A549 (cell line): Measurements from ENCODE around the gene UBB. TPM values are rescaled to one million over a fixed set of nuclear protein-coding genes. Genes with fewer than 3 reads are reported as not detected.

ENCODE experiments used
- CBX2 ChIP-seq: fragments of 200-600 bp; sonication (generic); IDR thresholded peaks from 2 replicates; pipeline ENCODE4 v1.6.1; 2016; ENCODE audit warnings: low read depth, mild to moderate bottlenecking, borderline replicate concordance
- CBX8 ChIP-seq: fragments of 200-600 bp; sonication (generic); IDR thresholded peaks from 2 replicates; pipeline ENCODE4 v1.6.1; 2016
- CEBPB ChIP-seq, 2 experiments: fragments of >200 bp in 1 of 2; sonication (Bioruptor Twin) in 1 of 2; formaldehyde crosslinking in 1 of 2; IDR thresholded peaks; 2 replicates each; pipeline ENCODE4 v1.6.1; 2012 to 2016
- CHD2 ChIP-seq: fragments of 150-350 bp; IDR thresholded peaks from 2 replicates; pipeline ENCODE4 v1.6.1; 2014; ENCODE audit warnings: low read length; ENCODE audit not compliant: partially characterized antibody
- CHD4 ChIP-seq: fragments of 200-600 bp; sonication (generic); IDR thresholded peaks from 2 replicates; pipeline ENCODE4 v1.6.1; 2016; ENCODE audit warnings: antibody characterized with exemption, mild to moderate bottlenecking, borderline replicate concordance
- E2F6 ChIP-seq: IDR thresholded peaks from 2 replicates; pipeline ENCODE4 v1.6.1; 2012; ENCODE audit warnings: low read depth, borderline replicate concordance
- EHF ChIP-seq: fragments of 250-450 bp; sonication (Bioruptor Pico); IDR thresholded peaks from 2 replicates; pipeline ENCODE4 v1.5.0; 2020; ENCODE audit warnings: mild to moderate bottlenecking
- FOSL2 ChIP-seq, 2 experiments: fragments of 450-650 bp in 1 of 2; fragments of >200 bp in 1 of 2; sonication (Bioruptor Twin) in 1 of 2; formaldehyde crosslinking; IDR thresholded peaks; 2 replicates each; pipeline versions ENCODE4 v1.5.0 to v1.6.1; 2016 to 2020; ENCODE audit warnings: mild to moderate bottlenecking in 1 of 2, moderate library complexity in 1 of 2
- FOXS1 ChIP-seq: fragments of 250-450 bp; sonication (Bioruptor Pico); IDR thresholded peaks from 2 replicates; pipeline ENCODE4 v1.5.0; 2020; ENCODE audit warnings: mild to moderate bottlenecking, moderate library complexity
- HDAC2 ChIP-seq: fragments of 200-600 bp; sonication (generic); IDR thresholded peaks from 2 replicates; pipeline ENCODE4 v1.6.1; 2016
- HES2 ChIP-seq: fragments of >200 bp; sonication (Bioruptor Twin); formaldehyde crosslinking; IDR thresholded peaks from 2 replicates; pipeline ENCODE4 v1.6.1; 2016
- HOXA7 ChIP-seq: fragments of 250-450 bp; sonication (Bioruptor Pico); IDR thresholded peaks from 2 replicates; pipeline ENCODE4 v1.5.0; 2020; ENCODE audit warnings: mild to moderate bottlenecking, moderate library complexity
- HOXB13 ChIP-seq: fragments of 250-450 bp; sonication (Bioruptor Pico); IDR thresholded peaks from 2 replicates; pipeline ENCODE4 v1.5.0; 2020; ENCODE audit warnings: low read depth, mild to moderate bottlenecking, moderate library complexity
- JUN ChIP-seq, 2 experiments: fragments of >200 bp; sonication (Bioruptor Twin); formaldehyde crosslinking; IDR thresholded peaks; 2 replicates in 1 of 2; 3 replicates in 1 of 2; pipeline ENCODE4 v1.6.1; 2016 to 2017
- KDM5A ChIP-seq: fragments of 200-600 bp; sonication (generic); IDR thresholded peaks from 2 replicates; pipeline ENCODE4 v1.6.1; 2016; ENCODE audit warnings: antibody characterized with exemption, mild to moderate bottlenecking
- MAFK ChIP-seq: fragments of 450-650 bp; IDR thresholded peaks from 2 replicates; pipeline ENCODE4 v1.6.1; 2014; ENCODE audit not compliant: partially characterized antibody
- MAX ChIP-seq: IDR thresholded peaks from 2 replicates; pipeline ENCODE4 v1.6.1; 2012
- MAZ ChIP-seq: fragments of 150-350 bp; IDR thresholded peaks from 2 replicates; pipeline ENCODE4 v1.6.1; 2014; ENCODE audit warnings: antibody characterized with exemption, low read depth, low read length, borderline replicate concordance
- MYC ChIP-seq: IDR thresholded peaks from 2 replicates; pipeline ENCODE4 v1.6.1; 2012; ENCODE audit warnings: mild to moderate bottlenecking, inconsistent platforms, low read length, improper control_type of control experiment, borderline replicate concordance
- NFE2L2 ChIP-seq: fragments of 150-350 bp; conservative IDR thresholded peaks from 2 replicates; pipeline ENCODE4 v1.6.1; 2014; ENCODE audit warnings: low read length
- NR3C1 ChIP-seq: fragments of >200 bp; sonication (Bioruptor Twin); formaldehyde crosslinking; IDR thresholded peaks from 3 replicates; pipeline ENCODE4 v1.6.1; 2017
- POLR2A ChIP-seq: IDR thresholded peaks from 2 replicates; pipeline ENCODE4 v1.6.1; 2012; ENCODE audit warnings: mild to moderate bottlenecking, low read length
- RAD21 ChIP-seq, 2 experiments: fragments of >200 bp in 1 of 2; sonication (Bioruptor Twin) in 1 of 2; formaldehyde crosslinking in 1 of 2; IDR thresholded peaks in 1 of 2; conservative IDR thresholded peaks in 1 of 2; 2 replicates in 1 of 2; 3 replicates in 1 of 2; pipeline ENCODE4 v1.6.1; 2012 to 2018; ENCODE audit warnings: inconsistent platforms in 1 of 2
- RCOR1 ChIP-seq: fragments of 150-350 bp; IDR thresholded peaks from 2 replicates; pipeline ENCODE4 v1.6.1; 2014; ENCODE audit warnings: antibody characterized with exemption, low read length, low read depth
- RNF2 ChIP-seq: fragments of 200-600 bp; sonication (generic); IDR thresholded peaks from 2 replicates; pipeline ENCODE4 v1.6.1; 2016; ENCODE audit warnings: low read depth, mild to moderate bottlenecking, antibody characterized with exemption, moderate library complexity, borderline replicate concordance
- SMC3 ChIP-seq: fragments of >200 bp; sonication (Bioruptor Twin); formaldehyde crosslinking; IDR thresholded peaks from 3 replicates; pipeline ENCODE4 v1.6.1; 2018; ENCODE audit warnings: inconsistent platforms
- SREBF2 ChIP-seq: fragments of 450-650 bp; IDR thresholded peaks from 2 replicates; pipeline ENCODE4 v1.6.1; 2014; ENCODE audit warnings: mild to moderate bottlenecking, moderate library complexity
- TFCP2L1 ChIP-seq: fragments of 250-450 bp; sonication (Bioruptor Pico); IDR thresholded peaks from 2 replicates; pipeline ENCODE4 v1.5.0; 2021; ENCODE audit warnings: mild to moderate bottlenecking
- TP53 ChIP-seq: fragments of 250-450 bp; sonication (Bioruptor Pico); IDR thresholded peaks from 2 replicates; pipeline ENCODE4 v1.5.0; 2021; ENCODE audit warnings: mild to moderate bottlenecking, moderate library complexity
- USF2 ChIP-seq: fragments of 450-650 bp; IDR thresholded peaks from 2 replicates; pipeline ENCODE4 v1.6.1; 2014; ENCODE audit warnings: antibody characterized with exemption
- ZNF302 ChIP-seq: fragments of 250-450 bp; sonication (Bioruptor Pico); IDR thresholded peaks from 2 replicates; pipeline ENCODE4 v1.9.0; 2021; ENCODE audit warnings: inconsistent platforms, mild to moderate bottlenecking, moderate library complexity
- polyA plus RNA-seq, 4 experiments: library from polyadenylated mRNA; depleted of rRNA in 3 of 4; stranded (reverse); fragments of >200 nt; fragmentation: RNase III in 1 of 4; extraction: RNeasy Plus Mini Kit Qiagen cat#74134 plus additional on column Dnase treatment in 1 of 4; gene quantifications; 2 replicates in 3 of 4; 3 replicates in 1 of 4; pipeline ENCODE4 v1.2.3, GENCODE V29; 2011 to 2017
- TF ChIP-seq, protein P1 (sequence below): fragments of 150-350 bp; IDR thresholded peaks from 2 replicates; pipeline ENCODE4 v1.6.1; 2014; ENCODE audit warnings: low read depth, mild to moderate bottlenecking, low read length
- TF ChIP-seq, protein P2 (sequence below): fragments of >200 bp; sonication (Bioruptor Twin); formaldehyde crosslinking; IDR thresholded peaks from 3 replicates; pipeline ENCODE4 v1.5.1; 2016
- TF ChIP-seq, protein P3 (sequence below): fragments of >200 bp; sonication (Bioruptor Twin); formaldehyde crosslinking; IDR thresholded peaks from 3 replicates; pipeline ENCODE4 v1.6.1; 2016

The UBB gene
- polyA plus RNA-seq, 2 of the 4 experiments (the other 2 are of a cell fraction): 2,404 to 2,851 TPM

DNA sequence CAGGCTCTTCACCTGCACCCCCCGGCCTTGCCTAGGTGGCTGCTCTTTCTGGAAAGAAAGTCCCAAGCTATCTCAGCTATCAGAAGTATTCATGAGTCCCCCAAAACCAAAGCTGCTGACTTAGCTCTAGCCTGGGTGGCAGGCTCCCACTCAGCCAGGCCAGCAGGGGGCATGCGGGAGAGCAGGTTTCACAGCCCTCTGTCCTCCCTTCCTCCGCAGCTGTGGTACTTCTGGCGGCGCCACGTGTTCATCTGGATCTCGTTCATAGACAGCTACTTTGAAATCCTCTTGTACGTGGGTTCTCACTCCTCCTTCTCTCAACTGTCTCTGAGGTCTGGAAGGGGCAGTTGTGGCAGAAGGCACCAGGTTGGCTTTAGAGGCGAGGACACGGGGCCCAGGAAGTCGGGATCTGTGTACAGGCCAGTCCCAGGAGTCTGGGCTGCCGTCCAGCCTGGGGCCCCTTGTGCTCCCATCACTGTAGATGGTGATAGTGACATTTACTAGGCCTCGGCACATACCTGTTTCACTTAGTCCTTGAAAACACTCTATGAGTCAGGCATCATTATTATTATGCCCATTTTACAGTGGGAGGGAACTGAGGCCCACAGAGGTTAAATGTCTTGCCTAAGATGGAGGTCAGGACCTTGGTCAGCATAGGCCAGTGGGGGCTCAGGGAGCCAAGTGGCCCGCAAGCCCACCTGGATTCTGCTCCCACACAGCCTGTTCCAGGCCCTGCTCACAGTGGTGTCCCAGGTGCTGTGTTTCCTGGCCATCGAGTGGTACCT, 47.4 kb downstream of the UBB start (continued):
- TF ChIP-seq, protein P1, sequence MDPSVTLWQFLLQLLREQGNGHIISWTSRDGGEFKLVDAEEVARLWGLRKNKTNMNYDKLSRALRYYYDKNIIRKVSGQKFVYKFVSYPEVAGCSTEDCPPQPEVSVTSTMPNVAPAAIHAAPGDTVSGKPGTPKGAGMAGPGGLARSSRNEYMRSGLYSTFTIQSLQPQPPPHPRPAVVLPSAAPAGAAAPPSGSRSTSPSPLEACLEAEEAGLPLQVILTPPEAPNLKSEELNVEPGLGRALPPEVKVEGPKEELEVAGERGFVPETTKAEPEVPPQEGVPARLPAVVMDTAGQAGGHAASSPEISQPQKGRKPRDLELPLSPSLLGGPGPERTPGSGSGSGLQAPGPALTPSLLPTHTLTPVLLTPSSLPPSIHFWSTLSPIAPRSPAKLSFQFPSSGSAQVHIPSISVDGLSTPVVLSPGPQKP: no peak
- TF ChIP-seq KDM5A (no peak), ZNF302 (no peak), MYC (peak; percentile 83; the same call in 1 of the 2 replicates), EHF (CRISPR knock-in tag) (no peak), SMC3 (peak; percentile 56), CHD2 (no peak), E2F6 (peak; percentile 81), HDAC2 (no peak), CHD4 (0 out of 2 replicates have a peak, but pooled peaks have one; percentile 35), RCOR1 (no peak), CBX2 (no peak), FOSL2 (IDR thresholded peaks at IDR 0.05) (no peak), FOSL2 (CRISPR knock-in tag; IDR thresholded peaks at IDR 0.05) (no peak), FOXS1 (CRISPR knock-in tag) (no peak), CEBPB (IDR thresholded peaks at IDR 0.05) (no peak), NFE2L2 (no peak), RNF2 (no peak), MAX (peak; percentile 98), HOXB13 (CRISPR knock-in tag) (peak; percentile 68; the same call in 1 of the 2 replicates), HES2 (no peak), MAFK (peak; percentile 94), CBX8 (no peak), TP53 (CRISPR knock-in tag) (no peak), SREBF2 (no peak), NR3C1 (no peak), HOXA7 (no peak), USF2 (peak; percentile 63), JUN (IDR thresholded peaks at IDR 0.05) (no peak), TFCP2L1 (CRISPR knock-in tag) (no peak), RAD21 (conservative IDR thresholded peaks at IDR 0.05 in 1 of 2, IDR thresholded peaks at IDR 0.05 in 1 of 2) (peak; percentile 48 to 61; a peak in 4 of 5 replicates), MAZ (no peak), POLR2A (no peak)
- TF ChIP-seq, protein P2, sequence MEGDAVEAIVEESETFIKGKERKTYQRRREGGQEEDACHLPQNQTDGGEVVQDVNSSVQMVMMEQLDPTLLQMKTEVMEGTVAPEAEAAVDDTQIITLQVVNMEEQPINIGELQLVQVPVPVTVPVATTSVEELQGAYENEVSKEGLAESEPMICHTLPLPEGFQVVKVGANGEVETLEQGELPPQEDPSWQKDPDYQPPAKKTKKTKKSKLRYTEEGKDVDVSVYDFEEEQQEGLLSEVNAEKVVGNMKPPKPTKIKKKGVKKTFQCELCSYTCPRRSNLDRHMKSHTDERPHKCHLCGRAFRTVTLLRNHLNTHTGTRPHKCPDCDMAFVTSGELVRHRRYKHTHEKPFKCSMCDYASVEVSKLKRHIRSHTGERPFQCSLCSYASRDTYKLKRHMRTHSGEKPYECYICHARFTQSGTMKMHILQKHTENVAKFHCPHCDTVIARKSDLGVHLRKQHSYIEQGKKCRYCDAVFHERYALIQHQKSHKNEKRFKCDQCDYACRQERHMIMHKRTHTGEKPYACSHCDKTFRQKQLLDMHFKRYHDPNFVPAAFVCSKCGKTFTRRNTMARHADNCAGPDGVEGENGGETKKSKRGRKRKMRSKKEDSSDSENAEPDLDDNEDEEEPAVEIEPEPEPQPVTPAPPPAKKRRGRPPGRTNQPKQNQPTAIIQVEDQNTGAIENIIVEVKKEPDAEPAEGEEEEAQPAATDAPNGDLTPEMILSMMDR: peak; percentile 71
- TF ChIP-seq, protein P3, sequence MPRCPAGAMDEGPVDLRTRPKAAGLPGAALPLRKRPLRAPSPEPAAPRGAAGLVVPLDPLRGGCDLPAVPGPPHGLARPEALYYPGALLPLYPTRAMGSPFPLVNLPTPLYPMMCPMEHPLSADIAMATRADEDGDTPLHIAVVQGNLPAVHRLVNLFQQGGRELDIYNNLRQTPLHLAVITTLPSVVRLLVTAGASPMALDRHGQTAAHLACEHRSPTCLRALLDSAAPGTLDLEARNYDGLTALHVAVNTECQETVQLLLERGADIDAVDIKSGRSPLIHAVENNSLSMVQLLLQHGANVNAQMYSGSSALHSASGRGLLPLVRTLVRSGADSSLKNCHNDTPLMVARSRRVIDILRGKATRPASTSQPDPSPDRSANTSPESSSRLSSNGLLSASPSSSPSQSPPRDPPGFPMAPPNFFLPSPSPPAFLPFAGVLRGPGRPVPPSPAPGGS: no peak
